NOMO-1 (cell line): ENCODE measurements around the gene RSU1.
"Not testable (repeated sequence)": the region's sequence is repeated elsewhere in the genome, so short reads cannot be mapped to it uniquely, and the experiment has no call there.

Experiments
- DNase-seq, 2 experiments: peaks; one replicate each; lab custom pipeline; 2025; ENCODE audit not compliant: unreplicated experiment in 2 of 2; lab: John Stamatoyannopoulos, UW

RSU1 gene

DNA sequence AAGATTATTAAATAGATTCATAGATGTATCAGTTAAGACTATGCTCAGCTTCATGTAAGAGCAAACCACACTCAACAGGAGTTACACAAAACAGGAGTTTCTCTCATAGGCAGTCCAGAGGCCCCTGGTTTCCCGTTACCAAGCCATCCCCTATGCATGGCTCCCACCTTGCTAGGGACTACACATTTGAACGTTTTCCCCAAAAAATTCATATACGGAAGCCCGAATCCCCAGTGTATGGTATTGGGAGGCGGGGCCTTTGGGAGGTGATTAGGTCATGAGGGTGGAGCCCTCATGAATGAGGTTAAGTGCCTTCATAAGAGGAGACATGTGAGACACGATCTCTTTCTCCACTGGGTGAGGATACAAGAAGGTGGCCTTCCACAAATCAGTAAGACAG is 29.1 kb downstream of the RSU1 start:
- DNase-seq = no peak

DNA sequence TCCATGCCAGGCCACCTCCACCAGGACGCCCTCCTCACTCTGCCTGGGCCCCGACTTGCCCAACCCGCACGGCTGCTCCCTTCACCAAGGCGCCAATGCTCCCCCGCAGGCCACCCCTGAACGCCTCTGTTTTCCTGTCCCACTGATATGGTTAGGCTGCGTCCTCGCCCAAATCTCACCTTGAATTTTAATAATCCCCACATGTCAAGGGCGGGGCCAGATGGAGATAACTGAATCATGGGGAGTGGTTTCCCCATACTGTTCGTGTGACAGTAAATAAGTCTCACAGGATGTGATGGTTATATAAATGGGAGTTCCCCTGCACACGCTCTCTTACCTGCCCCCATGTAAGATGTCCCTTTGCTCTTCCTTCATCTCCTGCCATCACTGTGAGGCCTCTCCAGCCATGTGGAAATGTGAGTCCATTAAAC is 29.8 kb downstream of the RSU1 start:
- no peak for DNase-seq

DNA sequence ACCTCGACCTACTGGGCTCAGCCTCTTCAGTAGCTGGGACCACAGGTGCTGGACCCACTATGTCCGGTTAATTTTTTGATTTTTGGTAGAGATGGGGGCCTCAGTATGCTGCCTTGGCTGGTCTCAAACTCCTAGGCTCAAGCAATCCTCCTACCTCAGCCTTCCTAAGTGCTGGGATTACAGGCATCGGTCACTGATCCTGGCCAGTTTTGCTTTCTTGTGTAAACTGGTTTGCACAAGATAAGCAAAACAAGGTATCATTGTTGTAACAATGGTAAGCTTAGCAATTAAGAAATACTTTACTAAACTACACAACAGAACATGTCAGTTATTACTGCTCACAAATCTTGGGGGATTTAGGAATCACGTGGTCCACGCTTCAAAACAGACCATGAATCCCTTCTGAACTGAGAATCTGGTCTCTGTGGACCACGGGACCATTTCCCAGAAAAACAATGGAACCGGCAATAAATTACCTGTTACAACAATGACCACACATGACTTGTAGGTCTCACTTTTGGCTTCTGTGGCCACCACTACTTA is 36.8 kb downstream of the RSU1 start:
- DNase-seq = no peak

DNA sequence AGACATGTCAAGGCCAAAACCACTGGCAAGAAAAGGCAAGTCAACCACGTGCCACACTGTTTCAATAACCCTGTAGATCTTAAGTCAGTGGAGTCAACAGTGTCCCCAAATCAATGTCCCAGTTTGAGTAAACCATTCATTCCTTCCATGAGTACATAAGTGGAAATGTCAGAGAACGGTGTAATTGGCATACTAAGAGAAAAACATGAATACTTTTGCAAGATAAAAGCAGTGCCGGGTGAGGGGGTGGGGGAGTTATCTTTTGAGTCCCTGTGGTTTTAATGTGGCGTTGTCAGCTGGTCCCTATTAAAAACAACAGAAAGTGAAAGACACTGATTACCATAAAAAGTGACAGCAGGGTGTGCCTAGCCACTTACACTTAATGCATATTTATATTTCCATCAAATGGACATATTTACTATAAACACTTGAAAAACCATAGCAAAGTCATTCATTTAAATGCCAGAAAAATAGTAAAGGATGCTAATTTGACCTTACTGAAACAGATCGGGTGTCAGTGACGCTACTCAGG is 37.8 kb downstream of the RSU1 start:
- no peak for DNase-seq

DNA sequence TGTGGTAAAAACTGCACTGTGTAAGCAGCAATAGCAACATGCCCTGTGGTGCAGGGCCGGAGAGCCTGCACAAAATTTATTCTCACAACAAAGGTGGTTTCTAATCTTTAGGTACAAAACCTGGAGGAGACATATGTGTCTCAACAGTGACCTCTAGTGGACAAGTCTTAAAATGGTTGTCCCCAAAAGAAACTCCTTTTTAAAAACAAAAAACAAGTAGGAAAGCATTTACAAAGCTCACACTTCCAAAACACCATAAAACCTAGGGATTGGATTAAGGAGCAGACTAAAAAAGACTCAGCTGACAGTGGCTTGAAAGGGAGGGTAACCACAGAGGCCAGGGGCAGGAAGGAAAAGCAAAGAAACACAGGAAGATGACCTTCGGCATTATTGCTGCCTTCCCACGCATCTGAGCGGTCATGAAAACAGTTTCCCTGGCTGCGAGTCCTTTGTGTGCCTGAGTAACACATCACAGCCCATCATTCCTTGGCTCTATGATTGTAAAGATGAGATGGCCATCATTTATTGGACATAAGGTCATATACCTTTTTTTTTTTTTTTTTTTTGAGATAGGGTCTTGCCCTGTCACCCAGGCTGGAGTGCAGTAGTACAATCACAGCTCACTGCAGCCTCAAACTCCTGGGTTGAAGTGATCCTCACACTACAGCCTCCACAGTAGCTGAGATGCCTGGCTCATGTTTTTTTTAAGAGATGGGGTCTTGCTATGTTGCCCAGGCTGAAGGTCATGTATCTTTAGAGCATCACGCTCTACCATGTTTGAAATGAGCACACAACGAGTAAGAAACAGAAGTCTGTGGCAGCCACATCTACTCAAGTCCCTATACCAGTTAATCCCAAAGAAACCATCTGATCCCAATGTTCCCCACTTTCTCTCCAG is 39.5 kb downstream of the RSU1 start:
- peak; percentile 3 to 30 for DNase-seq

DNA sequence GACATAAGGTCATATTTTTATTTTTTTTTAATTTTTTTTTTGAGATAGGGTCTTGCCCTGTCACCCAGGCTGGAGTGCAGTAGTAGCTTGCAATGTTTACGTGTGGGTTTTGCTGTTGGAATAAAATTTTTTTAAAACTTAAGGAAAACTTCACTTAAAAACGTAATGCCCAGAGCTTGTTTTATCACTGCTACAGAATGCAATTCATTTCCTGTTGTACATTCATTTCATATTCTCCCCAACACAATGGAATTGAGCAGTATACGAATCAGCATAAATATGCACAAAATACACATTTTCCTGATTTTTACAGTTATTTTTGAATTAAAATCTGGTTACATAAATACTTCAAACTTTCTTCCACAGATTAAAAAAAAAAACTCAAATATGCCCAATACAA is 40.3 kb downstream of the RSU1 start:
- DNase-seq = no peak

DNA sequence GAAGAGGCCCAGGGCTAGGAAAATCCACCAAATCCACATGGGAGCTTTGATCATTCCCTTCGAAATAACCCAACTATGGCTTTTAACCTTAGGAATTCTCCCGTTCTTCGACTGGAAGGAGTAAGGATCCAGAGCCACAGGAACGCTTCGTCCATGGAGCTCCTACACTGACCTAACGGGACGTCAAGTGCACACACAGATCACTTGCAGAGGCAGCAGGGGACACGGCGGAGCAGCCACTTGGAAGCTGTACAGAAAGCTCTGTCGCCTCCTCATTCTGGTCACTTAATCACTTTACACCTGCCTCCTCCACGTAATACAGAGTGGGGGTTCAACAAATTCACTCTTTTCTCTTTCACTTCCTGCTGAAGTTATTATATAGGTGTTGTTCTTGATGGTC is 43.9 kb downstream of the RSU1 start:
- DNase-seq = no peak

DNA sequence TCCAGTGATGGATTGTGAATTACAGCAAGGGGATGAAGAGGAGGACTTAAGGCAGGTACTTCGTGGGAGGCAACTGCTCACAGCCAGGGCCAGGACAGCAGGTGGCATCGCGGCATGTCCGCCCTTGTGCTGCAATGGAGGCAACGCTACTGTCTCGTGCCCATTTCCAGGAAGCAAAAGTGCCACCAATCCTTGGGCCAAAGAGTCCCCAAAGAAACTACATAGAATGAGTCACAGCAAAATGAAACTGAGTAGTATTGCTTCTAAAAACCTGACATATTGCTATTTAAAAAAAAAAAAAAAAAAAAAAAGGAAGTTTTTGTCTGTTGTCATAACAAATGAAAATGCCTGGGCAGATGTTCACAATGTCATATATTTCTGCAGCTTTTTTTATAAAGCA is 46.6 kb downstream of the RSU1 start:
- peak in 1 of 2 experiments; percentile 6 for DNase-seq

DNA sequence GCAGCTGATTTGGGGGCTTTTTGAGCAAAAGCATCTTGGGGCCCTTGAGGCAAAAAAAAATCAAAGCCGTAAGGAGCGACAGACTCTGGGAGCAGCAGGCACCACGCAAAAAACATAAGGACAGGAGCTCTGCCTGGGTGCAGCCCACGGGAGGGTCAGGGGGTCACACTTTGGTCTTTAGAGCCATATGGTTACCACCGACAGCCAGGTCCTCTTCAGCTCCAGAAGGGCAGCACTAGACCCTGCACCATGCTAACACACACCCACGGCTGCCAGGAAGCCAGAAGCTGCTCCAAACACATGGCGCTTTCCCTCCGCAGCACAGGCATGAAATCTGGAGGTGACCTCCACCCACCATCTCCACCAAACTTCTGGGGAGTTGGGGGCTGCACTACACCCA is 47.1 kb downstream of the RSU1 start:
- no peak for DNase-seq

DNA sequence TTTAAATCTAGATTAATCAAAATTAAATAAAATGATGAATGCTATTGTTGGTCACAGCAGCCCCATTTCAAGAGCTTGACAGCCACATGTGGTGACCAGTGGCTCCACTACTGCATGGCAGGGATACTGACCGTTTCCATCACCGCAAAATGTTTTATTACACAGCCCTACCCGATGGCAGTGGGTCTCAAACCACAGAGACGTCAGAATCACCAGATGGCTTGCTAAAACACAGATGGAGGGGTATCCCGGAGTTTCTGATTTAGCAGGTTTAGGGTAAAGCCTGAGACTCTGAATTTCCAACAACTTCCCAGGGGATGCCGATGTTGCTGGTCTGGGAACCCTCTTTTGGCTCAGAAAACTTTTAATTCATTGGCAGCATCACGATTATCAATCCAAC is 47.9 kb downstream of the RSU1 start:
- DNase-seq = no peak

DNA sequence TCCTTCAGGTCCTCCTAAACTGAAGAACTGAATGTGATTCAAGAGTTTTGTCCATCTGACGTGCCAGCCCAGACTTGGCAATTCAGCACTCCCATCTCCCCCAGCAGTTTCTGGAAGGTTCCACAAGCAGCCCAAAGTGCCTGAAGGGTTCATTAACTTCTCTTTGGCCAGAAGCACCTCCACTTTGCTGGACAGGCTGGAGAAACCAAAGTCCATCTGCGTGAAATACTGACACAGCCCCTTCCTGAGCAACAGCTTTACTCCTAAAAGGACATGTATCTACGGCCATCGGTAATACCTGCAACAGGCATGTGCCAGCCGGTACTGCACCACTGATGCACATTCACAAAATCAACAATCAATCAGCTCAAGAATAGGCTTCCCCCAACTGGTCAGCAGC is 48.5 kb downstream of the RSU1 start:
- no peak for DNase-seq

DNA sequence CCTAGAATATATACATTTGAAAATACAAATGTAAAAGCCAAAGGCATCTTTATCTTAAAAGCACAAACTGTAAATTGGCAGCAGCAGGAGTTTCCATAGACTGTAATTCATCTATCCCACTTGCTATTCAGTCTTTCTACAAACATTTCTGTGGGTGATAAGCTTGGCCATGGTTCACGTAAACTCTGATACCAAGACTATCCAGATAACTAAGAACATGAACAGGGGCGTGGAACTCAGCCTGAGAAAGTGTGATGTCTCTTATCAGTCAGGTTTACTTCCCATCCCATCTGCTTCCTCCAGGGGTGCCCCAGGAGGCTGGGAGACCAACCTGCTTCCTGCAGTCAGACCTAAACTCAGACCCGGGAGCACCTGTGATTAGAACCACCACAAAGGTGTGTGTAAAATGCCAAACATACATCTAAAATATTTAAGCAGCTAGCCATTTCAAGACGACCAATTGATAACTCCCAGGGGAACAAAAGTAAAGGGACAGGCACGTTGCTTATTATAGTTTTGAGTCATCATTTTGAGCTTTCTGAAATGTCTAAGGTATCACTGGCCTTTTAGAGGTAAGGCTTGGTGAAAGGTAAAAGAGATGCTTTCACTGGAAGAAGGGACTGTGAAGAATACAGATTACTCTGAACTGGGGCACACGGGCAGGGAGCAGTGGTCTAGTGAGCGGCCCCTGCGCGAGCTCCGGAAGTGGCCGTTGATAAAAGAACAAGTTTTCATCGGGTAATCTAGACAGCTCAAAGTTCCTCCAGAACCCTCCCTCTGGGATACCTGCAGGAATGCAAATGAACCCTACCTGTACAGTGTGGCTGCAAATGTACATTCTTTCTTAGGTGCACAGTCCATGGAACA is 51.5 kb downstream of the RSU1 start:
- DNase-seq = no peak

DNA sequence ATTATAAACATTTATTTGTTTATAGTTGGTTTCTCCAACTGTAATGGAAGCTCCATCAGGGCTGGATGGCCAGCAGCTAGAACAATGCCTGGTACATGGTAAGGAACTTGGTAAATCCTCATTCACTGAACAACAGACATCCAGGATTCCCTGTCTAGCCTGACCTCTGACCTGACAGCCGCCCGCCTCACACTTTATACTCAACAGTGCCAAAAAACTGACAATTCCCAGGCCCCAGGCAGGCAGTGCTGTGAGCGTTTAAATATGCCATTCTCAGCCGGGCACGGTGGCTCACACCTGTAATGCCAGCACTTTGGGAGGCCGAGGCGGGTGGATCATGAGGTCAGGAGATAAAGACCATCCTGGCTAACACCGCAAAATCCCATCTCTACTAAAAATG is 55.9 kb downstream of the RSU1 start:
- no peak for DNase-seq

DNA sequence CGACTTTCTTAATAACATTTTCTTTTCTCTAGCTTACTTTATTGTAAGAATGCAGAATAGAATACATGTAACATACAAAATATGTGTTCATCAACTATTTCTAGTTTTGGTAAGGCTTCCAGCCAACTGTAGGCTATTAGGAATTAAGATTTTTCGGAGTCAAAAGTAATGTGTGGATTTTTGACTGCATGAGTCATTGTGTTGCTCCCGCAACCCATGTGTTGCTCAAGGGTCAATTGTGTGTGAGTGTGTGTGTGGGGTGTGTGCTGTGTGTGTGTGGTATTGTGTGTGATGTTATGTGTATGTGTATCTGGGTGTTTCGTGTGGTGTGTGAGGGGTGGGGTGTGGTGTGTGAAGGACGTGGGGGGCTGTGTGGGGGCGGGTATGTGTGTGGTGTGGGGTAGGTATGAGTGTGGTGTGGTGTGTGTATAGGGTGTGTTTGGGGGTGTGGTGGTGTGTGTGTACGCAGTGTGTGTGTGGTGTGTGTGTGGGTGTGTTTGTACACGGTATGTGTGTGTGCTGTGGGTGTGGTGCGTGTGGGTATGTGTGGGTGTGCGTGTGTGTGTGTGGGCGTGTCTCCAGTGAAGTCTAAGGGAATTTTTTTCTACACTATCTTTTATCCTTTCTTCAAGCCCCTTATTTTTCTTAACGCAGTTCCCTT is 60.5 kb downstream of the RSU1 start:
- no peak for DNase-seq

DNA sequence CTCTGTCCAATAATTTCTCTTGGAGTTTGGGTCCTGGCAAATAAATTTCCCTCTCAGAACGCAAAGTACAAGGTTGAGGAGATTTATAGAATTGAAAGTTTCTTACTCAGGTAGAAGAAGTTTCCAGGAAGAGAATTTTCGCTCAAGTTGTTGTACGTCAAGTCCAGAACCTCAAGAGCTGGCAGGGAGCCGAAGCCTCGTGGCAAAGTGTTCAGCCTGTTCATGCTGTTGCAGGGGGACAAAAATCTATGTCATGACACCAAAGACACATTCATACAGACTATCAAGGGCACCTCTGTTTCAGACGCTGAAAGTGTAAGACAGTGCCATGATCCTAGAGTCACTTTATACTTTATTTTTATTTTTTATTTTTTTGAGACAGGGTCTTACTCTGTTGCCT is 62.5 kb downstream of the RSU1 start:
- no peak for DNase-seq

DNA sequence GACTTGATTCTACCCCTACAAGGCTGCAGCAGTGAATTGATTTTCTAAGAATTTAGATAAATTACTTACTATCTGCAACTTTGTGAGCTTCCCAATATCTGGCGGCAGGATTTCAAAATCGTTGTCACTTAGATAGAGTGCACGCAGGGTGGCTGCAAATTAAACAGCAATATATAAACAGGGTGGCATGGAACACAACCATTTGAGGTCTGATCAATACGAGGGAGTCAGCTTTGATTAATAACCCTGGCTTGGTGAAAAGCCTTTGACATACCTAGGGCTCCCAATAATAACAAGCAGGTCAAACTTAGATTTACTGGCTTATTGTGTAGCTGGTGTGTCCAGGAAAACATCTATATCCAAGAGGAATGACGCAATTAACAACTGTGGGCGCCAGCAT is 64.4 kb downstream of the RSU1 start:
- DNase-seq = not testable (repeated sequence)

DNA sequence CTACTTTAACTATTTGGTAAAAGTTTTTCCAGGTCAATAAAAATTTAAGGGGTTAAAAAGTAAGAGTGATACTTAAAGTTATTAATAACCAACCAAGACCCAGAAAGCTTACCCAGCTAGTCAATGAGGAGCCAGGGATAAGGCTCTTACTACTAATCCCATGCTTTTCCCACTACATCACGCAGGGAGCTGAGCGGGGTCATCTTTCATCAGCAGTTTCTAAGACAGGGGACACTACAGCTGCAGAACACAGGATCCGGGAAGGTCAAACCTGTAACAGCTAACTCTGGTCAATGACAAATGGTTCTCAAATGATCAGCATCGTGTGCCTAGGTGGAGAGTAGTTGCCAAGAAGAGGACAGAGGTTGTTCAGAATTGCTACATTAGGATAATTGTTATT is 65.1 kb downstream of the RSU1 start:
- DNase-seq = no peak

DNA sequence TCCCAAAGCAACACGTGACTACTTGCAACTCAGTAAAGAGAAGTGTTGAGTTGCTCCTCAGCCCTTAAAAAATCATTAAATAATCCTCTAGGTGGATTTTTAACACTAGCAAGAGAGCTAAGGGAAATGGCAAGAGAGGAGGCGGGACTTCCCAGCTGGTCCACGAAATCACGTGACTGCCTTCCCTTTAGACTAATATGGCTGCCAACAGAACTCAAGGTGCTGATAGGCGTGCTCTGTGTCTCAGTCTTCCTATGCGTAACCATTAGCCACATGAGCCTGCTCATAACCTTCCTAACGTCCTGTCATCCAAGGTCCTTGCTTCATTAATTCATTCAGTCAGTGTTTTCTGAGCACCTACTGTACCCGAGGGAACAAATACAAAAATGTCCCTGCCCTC is 66.0 kb downstream of the RSU1 start:
- no peak for DNase-seq

DNA sequence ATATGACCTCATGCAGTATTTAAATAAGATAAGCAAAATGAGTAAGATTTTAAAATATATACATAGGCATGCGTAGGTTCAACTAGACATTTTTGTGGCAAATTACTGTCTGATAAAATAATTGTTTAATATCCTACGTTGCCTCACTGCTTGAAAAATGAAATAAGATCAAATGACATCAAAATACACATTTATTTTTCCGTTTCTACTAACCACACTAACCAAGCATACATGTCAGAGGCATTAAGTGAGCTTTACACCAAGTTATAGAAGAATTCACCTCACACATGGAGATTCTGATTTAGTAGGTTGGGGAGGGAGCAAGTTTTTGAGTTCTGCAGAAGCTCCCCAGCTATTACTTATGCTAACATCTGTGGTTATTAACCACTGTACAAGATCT is 66.8 kb downstream of the RSU1 start:
- no peak for DNase-seq

DNA sequence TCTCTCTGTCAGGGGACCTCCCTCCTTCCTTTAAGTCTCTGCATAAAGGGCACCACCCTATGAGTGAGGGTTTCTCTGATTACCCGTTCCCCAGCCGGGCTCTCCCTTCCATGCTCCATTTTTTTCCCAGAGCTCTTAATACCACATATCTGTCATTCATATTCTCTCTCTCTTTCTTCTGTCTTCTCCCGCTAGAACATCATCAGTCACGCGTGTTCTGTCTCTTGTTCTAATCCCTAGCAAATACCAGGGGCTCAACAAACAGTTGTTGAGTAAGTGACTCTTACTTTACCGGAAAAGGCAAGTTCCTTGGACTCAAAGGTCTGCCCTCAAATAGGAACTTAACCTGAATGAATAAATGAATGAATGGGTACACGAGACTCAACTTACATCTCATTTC is 68.5 kb downstream of the RSU1 start:
- DNase-seq = no peak

DNA sequence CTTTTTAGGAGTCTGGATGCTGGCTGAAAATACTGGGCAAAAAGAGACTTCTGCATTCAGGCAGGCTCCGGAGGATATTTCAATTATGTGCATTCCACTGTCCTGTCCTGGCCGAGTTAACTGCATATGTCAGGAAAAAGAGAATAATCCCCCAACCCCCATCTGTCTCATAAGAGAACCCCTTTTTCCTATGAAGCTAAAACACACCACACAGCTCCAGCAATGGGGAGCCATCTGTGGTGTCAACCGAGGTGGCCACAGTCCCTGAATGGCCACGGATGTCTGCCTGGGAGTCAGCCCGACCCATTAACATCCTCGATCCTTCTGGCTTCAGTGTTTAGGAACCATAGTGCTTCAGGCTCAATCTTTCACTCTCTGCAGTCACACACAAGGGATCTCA is 70.4 kb downstream of the RSU1 start:
- no peak for DNase-seq
